Thyroid gland (tissue), 4 donors: ENCODE results near the gene PPP4R1. TPM values are rescaled to one million over a fixed set of nuclear protein-coding genes. Genes with fewer than 3 reads are reported as not detected.

Experiments
- DNase-seq, 2 donors: peaks; one replicate each; pipeline ENCODE4 v3.0.0-alpha.2; 2019
- H3K27ac ChIP-seq, 3 donors: fragments of 200-600 bp; sonication (generic); 1 replicate in 2 of 3; 2 replicates in 1 of 3; pipeline ENCODE4 v1.5.1; 2016 to 2019; ENCODE audit warnings: mild to moderate bottlenecking in 1 of 3, moderate library complexity in 1 of 3
- H3K27me3 ChIP-seq: fragments of 200-600 bp; sonication (generic); one replicate; pipeline ENCODE4 v1.5.1; 2019
- H3K36me3 ChIP-seq, 2 donors: fragments of 200-600 bp; sonication (generic); one replicate each; pipeline ENCODE4 v1.5.1; 2016 to 2019
- H3K4me1 ChIP-seq, 2 donors: fragments of 200-600 bp; sonication (generic); one replicate each; pipeline ENCODE4 v1.5.1; 2017 to 2019
- H3K4me3 ChIP-seq, 3 donors: fragments of 200-600 bp; sonication (generic); replicated peaks in 1 of 3; 1 replicate in 2 of 3; 2 replicates in 1 of 3; pipeline ENCODE4 v1.5.1; 2016; ENCODE audit warnings: mild to moderate bottlenecking in 1 of 3
- H3K9me3 ChIP-seq: fragments of 200-600 bp; sonication (generic); one replicate; pipeline ENCODE4 v1.5.1; 2017
- POLR2A ChIP-seq, 2 donors: fragments of 450-650 bp; IDR thresholded peaks; one replicate each; pipeline ENCODE4 v1.6.1; 2017; ENCODE audit warnings: antibody characterized with exemption in 2 of 2, mild to moderate bottlenecking in 2 of 2, moderate library complexity in 1 of 2
- WGBS, 2 donors: methylation state at CpG; one replicate each; pipeline ENCODE4 v1.1.5; 2017; 5-methylcytosine and 5-hydroxymethylcytosine counted together
- intact Hi-C: fragments of 100-400 bp; cut with DNase I; formaldehyde crosslinking; loops from one replicate; pipeline ENCODE4 v1.15.1; 2023
- total RNA-seq, 4 donors: library from RNA; depleted of rRNA; stranded (reverse); fragments of >200 nt; gene quantifications; one replicate each; pipeline ENCODE4 v1.2.3, GENCODE V29; 2016
- TF ChIP-seq, protein P1 (sequence below), 6 experiments: fragments of 200-600 bp in 3 of 6; fragments of 450-650 bp in 3 of 6; sonication (generic) in 3 of 6; IDR thresholded peaks; one replicate each; pipeline ENCODE4 v1.5.1; 2016 to 2019; ENCODE audit warnings: antibody characterized with exemption in 6 of 6, mild to moderate bottlenecking in 2 of 6, inconsistent platforms in 1 of 6, moderate library complexity in 1 of 6

Gene PPP4R1
- total RNA-seq, 4 donors from 2014 or later, result 95.5 to 170 (median 110) TPM

DNA sequence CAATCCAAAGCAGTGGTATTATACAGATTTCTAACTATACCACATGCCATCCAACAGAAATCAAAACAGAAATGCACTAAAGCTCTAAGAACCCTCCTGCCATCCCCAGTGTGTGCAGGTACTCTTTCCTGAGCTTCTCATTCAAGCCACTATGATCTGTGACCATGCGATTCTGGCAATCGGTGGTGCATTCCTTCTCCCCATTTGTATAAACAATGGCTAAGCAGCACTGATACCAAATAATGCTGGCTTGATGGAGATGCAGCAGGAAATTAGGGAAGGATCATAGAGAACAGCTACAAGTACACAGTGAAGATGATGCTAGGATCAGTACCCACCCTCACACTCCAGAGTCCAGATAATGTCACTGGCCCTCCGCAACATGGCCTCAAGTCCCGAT, 51.8 kb downstream of the PPP4R1 start:
- H3K27ac ChIP-seq, result no peak overlapping the region
- H3K9me3 ChIP-seq, result no peaks in the 10 kb centered on the region
- WGBS, 2 donors, result 63 to 68% methylated on average over 4 of the region's 4 CpGs
- H3K36me3 ChIP-seq, result peaks cover 7 to 16% of the 10 kb centered on the region in 2 donors
- DNase-seq, result peak; percentile 43 to 59
- H3K4me1 ChIP-seq, result peaks cover 22 to 37% of the 10 kb centered on the region in 2 donors
- H3K27me3 ChIP-seq, result no peaks in the 10 kb centered on the region
- no peak overlapping the region for H3K4me3 ChIP-seq
- no peak for TF ChIP-seq POLR2A (IDR thresholded peaks at IDR 0.05)
- TF ChIP-seq, protein P1, sequence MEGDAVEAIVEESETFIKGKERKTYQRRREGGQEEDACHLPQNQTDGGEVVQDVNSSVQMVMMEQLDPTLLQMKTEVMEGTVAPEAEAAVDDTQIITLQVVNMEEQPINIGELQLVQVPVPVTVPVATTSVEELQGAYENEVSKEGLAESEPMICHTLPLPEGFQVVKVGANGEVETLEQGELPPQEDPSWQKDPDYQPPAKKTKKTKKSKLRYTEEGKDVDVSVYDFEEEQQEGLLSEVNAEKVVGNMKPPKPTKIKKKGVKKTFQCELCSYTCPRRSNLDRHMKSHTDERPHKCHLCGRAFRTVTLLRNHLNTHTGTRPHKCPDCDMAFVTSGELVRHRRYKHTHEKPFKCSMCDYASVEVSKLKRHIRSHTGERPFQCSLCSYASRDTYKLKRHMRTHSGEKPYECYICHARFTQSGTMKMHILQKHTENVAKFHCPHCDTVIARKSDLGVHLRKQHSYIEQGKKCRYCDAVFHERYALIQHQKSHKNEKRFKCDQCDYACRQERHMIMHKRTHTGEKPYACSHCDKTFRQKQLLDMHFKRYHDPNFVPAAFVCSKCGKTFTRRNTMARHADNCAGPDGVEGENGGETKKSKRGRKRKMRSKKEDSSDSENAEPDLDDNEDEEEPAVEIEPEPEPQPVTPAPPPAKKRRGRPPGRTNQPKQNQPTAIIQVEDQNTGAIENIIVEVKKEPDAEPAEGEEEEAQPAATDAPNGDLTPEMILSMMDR (IDR thresholded peaks at IDR 0.05), result no peak
- intact Hi-C loops, result no loop called here

DNA sequence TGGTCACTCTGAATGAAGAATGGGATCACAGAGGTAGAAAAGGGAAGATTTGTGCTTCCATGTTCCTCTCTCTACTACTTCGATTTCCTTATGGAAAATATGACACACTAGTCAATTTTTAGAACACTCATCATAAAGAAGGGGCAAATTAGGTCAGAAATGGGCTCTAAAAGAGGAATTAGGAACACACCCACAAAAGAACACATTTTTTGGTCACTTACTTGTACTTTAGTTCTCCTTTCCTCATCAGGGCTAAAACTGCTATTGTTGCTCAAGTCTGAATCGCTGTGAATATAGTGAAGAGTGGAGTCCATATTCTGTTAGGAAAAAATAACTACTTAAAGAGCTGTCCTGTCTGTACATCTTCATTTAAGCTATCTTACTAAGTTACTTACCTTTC, 52.6 kb downstream of the PPP4R1 start:
- 86 to 92% methylated on average over 2 of the region's 2 CpGs for WGBS, 2 donors
- no peaks in the 10 kb centered on the region for H3K27me3 ChIP-seq
- H3K36me3 ChIP-seq, result peaks cover 14 to 19% of the 10 kb centered on the region in 2 donors
- H3K9me3 ChIP-seq, result no peaks in the 10 kb centered on the region
- H3K4me3 ChIP-seq, result no peak overlapping the region
- no peak overlapping the region for H3K27ac ChIP-seq
- DNase-seq, result no peak
- peaks cover 22 to 37% of the 10 kb centered on the region in 2 donors for H3K4me1 ChIP-seq
- TF ChIP-seq, protein P1 (IDR thresholded peaks at IDR 0.05), result no peak
- no peak for TF ChIP-seq POLR2A (IDR thresholded peaks at IDR 0.05)
- intact Hi-C loops, result no loop called here

DNA sequence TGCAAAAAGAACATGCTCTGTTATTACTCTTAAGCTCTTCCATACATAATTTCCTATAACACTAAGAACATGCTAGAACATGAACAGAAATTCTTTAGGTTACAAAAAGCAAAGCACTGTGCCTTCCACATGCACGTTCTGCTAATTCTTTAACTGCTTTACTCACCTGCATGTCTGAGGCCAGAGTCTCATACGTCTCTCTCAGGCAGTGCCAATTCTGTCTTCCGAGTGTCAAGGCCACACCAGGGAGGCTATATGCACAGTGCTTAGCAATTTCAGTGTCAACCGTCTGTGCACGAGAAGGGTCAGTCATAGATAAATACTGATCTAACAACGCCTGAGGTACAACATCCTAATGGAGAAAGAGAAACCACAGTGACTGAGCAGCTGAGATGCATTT, 55.1 kb downstream of the PPP4R1 start:
- no peak overlapping the region for H3K27ac ChIP-seq
- 95% methylated on average over 6 of the region's 6 CpGs for WGBS, 2 donors
- no peaks in the 10 kb centered on the region for H3K27me3 ChIP-seq
- intact Hi-C loops, result no loop called here
- no peak for TF ChIP-seq POLR2A (IDR thresholded peaks at IDR 0.05)
- TF ChIP-seq, protein P1 (IDR thresholded peaks at IDR 0.05), result no peak
- DNase-seq, result no peak
- peaks cover 27 to 30% of the 10 kb centered on the region in 2 donors for H3K36me3 ChIP-seq
- H3K4me1 ChIP-seq, result peaks cover 9 to 20% of the 10 kb centered on the region in 2 donors
- H3K4me3 ChIP-seq, result no peak overlapping the region
- no peaks in the 10 kb centered on the region for H3K9me3 ChIP-seq

DNA sequence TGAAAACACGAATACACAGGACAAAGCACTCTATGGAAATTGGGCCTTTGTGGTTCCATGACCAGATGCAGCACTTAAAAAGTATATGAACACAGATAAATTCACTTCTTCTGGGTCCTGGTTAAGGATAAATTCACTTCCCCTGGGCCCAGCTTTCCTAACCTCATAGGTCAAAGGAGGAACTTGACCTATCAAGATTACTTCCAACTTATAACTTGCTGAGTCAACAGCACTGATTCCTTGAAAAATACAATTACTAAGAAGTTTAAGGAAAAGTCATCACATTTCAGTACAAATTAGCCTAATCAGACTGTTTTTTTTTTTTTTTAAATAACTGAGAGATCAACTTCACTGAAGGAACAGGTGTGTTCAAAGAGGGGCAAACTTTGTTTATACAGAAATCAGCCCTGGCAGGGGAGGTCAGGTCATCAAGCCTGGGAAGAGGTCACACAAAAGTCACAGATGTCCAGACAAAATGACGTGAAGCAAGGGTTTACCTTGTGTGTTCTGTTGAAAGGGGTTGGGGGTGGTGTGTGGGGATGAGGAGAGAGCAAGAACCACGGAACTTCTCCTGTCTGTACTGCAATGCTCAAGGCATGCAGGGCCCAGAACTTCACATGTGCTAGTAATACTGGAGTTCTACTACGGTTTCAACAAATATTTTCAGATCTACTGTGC, 55.8 kb downstream of the PPP4R1 start:
- no peak for DNase-seq
- TF ChIP-seq POLR2A (IDR thresholded peaks at IDR 0.05), result no peak
- TF ChIP-seq, protein P1 (IDR thresholded peaks at IDR 0.05), result no peak
- H3K27ac ChIP-seq, result no peak overlapping the region
- intact Hi-C loops, result no loop called here
- no peaks in the 10 kb centered on the region for H3K9me3 ChIP-seq
- no peak overlapping the region for H3K4me3 ChIP-seq
- peaks cover 30 to 37% of the 10 kb centered on the region in 2 donors for H3K36me3 ChIP-seq
- H3K4me1 ChIP-seq, result peaks cover 2 to 13% of the 10 kb centered on the region in 2 donors
- WGBS, 2 donors, result 90 to 93% methylated on average over 4 of the region's 4 CpGs
- H3K27me3 ChIP-seq, result no peaks in the 10 kb centered on the region

DNA sequence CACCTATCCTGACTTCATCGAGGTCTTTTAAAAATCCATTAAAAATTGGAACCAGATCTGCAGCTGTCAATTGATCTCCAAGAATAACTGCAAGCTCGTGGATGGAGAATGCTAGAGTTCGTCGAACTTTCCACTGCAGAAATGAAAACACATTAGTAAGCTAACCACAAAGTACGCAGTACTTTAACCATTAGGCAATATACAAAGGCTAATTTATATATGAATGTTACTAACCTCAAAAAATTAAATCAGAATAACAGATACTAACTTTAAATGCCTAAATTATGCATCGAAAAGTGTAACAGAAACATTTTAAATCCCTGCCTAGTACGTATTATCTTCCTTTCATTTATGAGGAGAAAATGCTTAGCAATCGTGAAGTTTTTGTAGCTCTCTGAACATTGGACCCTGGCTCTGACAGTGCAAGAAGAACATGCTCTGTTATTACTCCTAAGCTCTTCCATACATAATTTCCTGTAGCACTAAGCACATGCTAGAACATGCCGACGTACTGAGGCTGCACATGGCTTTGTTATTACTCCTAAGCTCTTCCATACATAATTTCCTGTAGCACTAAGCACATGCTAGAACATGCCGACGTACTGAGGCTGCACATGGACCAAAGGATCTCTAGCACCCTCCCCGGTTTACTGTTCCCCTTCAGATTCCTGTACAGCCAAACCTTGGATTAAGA, 57.0 kb downstream of the PPP4R1 start:
- 94 to 95% methylated on average over 13 of the region's 13 CpGs for WGBS, 2 donors

More for the DNA sequence above, 57.0 kb downstream of the PPP4R1 start:
- no peaks in the 10 kb centered on the region for H3K9me3 ChIP-seq
- DNase-seq, result no peak
- intact Hi-C loops, result no loop called here
- peaks cover 0 to 7% of the 10 kb centered on the region in 2 donors for H3K4me1 ChIP-seq
- no peak overlapping the region for H3K4me3 ChIP-seq
- no peak overlapping the region for H3K27ac ChIP-seq
- TF ChIP-seq POLR2A (IDR thresholded peaks at IDR 0.05), result no peak
- TF ChIP-seq, protein P1 (IDR thresholded peaks at IDR 0.05), result no peak
- H3K36me3 ChIP-seq, result peaks cover 34 to 48% of the 10 kb centered on the region in 2 donors
- H3K27me3 ChIP-seq, result no peaks in the 10 kb centered on the region
